Nephron progenitor cell (in vitro differentiated cells): ENCODE measurements around the gene MYO18B.
A peak's percentile ranks its signal among the peaks of the same experiment; 100 is the strongest.

Experiments used
- DNase-seq: peaks from one replicate; pipeline ENCODE4 v3.0.0; 2021
- H3K27ac Mint-ChIP-seq: 2 replicates; pipeline ENCODE4 v1.8.0; 2021; ENCODE audit warnings: mild to moderate bottlenecking, moderate library complexity, mixed read lengths
- H3K27me3 Mint-ChIP-seq: 2 replicates; pipeline ENCODE4 v1.8.0; 2021; ENCODE audit warnings: mild to moderate bottlenecking, low read depth, mixed read lengths; ENCODE audit not compliant: poor library complexity
- H3K36me3 Mint-ChIP-seq: 2 replicates; pipeline ENCODE4 v1.8.0; 2021; ENCODE audit warnings: low read depth, mixed read lengths
- H3K4me1 Mint-ChIP-seq: 2 replicates; pipeline ENCODE4 v1.8.0; 2021; ENCODE audit warnings: mixed read lengths
- H3K4me3 Mint-ChIP-seq: 2 replicates; pipeline ENCODE4 v1.8.0; 2021; ENCODE audit warnings: mild to moderate bottlenecking, moderate library complexity, mixed read lengths
- H3K9me3 Mint-ChIP-seq: 2 replicates; pipeline ENCODE4 v1.8.0; 2021; ENCODE audit warnings: mild to moderate bottlenecking, moderate library complexity, mixed read lengths
- TF ChIP-seq, protein P1 (sequence below): fragments of 200-600 bp; sonication (generic); IDR thresholded peaks from 2 replicates; pipeline ENCODE4 v1.5.0; 2021; ENCODE audit warnings: antibody characterized with exemption

The MYO18B gene

DNA sequence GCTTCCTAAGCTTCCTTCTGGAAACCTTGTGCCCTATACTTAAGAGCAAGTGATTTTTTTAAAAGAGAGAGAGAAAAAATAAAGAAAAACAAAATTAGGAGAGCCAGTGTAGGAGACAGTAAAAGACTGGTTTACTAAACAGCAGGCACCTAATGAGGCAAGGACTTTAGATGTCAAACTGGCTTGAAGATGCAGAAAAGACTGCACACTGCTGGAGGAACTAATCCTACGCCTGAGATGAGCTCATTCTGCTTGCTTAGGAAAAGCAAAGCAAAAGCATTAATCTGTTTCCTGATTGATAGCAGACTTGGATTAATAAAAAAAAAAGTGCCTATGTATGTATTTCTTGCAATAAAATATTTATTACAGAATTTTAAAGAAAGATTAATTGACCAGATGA is 313.7 kb downstream of the MYO18B start:
- no peaks in the 10 kb centered on the region for H3K27me3 Mint-ChIP-seq
- no peak overlapping the region for H3K27ac Mint-ChIP-seq
- DNase-seq: no peak
- peaks cover 59% of the 10 kb centered on the region for H3K4me1 Mint-ChIP-seq
- TF ChIP-seq, protein P1, sequence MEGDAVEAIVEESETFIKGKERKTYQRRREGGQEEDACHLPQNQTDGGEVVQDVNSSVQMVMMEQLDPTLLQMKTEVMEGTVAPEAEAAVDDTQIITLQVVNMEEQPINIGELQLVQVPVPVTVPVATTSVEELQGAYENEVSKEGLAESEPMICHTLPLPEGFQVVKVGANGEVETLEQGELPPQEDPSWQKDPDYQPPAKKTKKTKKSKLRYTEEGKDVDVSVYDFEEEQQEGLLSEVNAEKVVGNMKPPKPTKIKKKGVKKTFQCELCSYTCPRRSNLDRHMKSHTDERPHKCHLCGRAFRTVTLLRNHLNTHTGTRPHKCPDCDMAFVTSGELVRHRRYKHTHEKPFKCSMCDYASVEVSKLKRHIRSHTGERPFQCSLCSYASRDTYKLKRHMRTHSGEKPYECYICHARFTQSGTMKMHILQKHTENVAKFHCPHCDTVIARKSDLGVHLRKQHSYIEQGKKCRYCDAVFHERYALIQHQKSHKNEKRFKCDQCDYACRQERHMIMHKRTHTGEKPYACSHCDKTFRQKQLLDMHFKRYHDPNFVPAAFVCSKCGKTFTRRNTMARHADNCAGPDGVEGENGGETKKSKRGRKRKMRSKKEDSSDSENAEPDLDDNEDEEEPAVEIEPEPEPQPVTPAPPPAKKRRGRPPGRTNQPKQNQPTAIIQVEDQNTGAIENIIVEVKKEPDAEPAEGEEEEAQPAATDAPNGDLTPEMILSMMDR: no peak
- no peak overlapping the region for H3K4me3 Mint-ChIP-seq
- H3K9me3 Mint-ChIP-seq: peaks cover 4% of the 10 kb centered on the region
- no peaks in the 10 kb centered on the region for H3K36me3 Mint-ChIP-seq

DNA sequence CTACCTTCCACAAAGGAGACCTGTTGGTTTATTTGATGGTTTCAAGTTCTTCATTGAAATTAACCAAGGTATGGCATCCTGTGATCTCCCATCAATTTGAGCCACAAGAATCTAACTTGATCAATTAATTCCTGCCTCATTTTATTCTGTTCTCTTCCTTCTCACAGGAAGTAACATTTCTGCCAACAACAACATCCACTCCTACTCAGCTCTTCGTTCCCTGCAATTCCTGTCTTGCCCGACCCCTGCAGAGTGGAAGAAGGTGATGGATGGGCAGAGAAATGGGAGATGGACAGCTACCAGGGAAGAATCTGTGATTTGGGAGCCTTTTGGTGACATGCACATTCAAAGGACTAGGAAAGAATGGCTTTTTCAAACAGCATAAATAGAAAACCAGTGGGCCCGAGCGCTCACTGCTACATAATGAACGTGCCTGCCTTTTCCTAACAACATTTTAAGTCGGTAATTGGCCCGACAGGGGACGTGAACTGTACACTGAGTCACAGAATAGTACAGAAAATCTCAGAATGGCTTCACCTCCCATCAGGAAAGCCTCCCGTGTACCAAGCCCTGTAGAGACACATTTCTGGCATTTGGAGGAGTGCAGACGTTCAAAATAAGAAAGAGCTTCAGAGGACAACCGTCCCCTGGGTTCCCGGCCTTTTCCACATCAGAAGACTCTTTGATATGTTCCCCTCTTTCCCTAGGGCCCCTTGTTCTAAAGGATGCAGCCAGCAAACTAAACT is 314.6 kb downstream of the MYO18B start:
- no peak overlapping the region for H3K27ac Mint-ChIP-seq
- TF ChIP-seq, protein P1: no peak
- H3K4me3 Mint-ChIP-seq: no peak overlapping the region
- H3K36me3 Mint-ChIP-seq: no peaks in the 10 kb centered on the region
- no peak for DNase-seq
- peaks cover 4% of the 10 kb centered on the region for H3K9me3 Mint-ChIP-seq
- H3K4me1 Mint-ChIP-seq: peaks cover 68% of the 10 kb centered on the region
- H3K27me3 Mint-ChIP-seq: peaks cover 4% of the 10 kb centered on the region

DNA sequence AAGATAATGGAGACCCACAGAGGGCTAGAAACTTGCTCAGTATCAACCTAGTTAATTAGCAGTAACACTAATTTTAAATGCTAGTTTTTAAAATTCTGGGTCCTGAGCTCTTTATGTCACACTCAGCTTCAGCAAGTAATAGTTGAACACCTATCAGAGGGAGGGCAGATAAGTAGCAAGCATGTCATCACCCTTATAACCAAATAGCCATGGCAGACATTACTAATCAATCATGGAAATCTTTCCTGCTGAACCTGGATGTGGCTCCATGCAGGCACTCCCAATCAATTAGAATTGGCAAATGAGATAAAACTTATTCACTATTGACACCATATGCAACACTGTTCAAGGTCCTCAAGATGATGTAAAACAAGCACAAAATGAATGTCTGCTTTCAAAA is 315.7 kb downstream of the MYO18B start:
- DNase-seq: no peak
- peaks cover 4% of the 10 kb centered on the region for H3K27me3 Mint-ChIP-seq
- no peak overlapping the region for H3K4me3 Mint-ChIP-seq
- H3K9me3 Mint-ChIP-seq: peaks cover 4% of the 10 kb centered on the region
- TF ChIP-seq, protein P1: no peak
- no peaks in the 10 kb centered on the region for H3K36me3 Mint-ChIP-seq
- H3K4me1 Mint-ChIP-seq: peaks cover 68% of the 10 kb centered on the region
- no peak overlapping the region for H3K27ac Mint-ChIP-seq

DNA sequence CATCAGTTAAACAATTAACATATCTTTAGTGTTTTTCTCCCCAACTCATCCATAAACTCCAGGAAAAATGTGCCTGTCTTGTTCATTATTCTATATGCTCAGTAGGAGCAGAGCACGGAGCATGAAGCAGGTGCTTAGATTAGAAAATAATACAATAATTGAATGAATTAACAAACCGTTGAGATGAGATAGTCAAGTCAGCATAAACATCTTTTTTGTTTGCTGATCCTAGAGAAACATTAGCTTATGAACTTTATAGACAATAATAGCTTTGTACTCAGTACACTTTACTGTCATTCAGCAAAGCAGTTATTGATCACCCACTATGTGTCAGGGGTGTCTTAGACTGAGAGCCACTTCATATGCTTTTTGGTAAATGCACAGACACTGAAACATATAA is 322.1 kb downstream of the MYO18B start:
- Mint-ChIP-seq H3K4me3 (no peak overlapping the region), H3K27ac (no peak overlapping the region), H3K27me3 (peaks cover 7% of the 10 kb centered on the region), H3K9me3 (no peaks in the 10 kb centered on the region), H3K36me3 (no peaks in the 10 kb centered on the region), H3K4me1 (peaks cover 70% of the 10 kb centered on the region)
- TF ChIP-seq, protein P1: no peak
- no peak for DNase-seq

DNA sequence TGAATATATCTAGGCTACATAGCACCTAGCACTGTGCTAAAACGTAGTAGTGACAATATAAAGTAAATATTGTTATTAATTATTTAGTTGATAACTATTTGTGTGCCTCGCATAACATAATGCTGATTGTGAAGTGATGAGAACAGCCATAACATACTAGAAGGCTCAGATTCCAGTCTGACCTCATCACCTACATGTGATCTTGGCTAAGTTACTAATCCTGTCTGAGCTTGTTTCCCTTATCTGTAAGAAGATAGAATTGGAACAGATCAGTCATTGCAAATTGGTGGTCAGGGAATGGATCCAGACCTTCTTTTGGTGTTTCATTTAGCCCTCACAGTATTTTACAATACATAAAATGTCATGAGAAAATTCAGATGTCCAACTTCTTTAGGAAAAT is 323.9 kb downstream of the MYO18B start:
- H3K9me3 Mint-ChIP-seq: peaks cover 7% of the 10 kb centered on the region
- H3K27me3 Mint-ChIP-seq: peaks cover 7% of the 10 kb centered on the region
- peak overlapping the region; percentile 54 for H3K4me3 Mint-ChIP-seq
- TF ChIP-seq, protein P1: no peak
- peak overlapping the region; percentile 98 for H3K27ac Mint-ChIP-seq
- H3K4me1 Mint-ChIP-seq: peaks cover 72% of the 10 kb centered on the region
- no peak for DNase-seq
- H3K36me3 Mint-ChIP-seq: peaks cover 3% of the 10 kb centered on the region

DNA sequence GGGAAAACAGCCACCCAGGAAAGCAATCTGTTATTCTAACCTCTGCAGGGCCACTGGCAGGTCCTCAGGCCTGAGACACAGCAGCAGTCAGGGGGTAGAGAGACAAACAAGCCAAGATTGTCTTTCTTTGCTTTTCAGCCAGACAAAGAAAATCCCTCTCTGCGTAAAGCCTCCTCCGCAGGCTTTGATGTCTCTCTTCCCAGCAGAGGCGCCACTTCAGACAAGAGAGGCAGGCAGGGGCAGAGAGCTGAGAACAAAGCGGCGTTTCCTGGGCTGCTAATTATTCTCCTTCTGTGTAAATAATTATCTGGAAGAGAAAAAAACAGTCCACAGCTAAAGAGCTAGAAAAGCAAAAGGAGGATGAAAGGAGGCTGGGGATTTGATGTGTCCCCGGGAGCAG is 324.5 kb downstream of the MYO18B start:
- Mint-ChIP-seq H3K36me3 (peaks cover 5% of the 10 kb centered on the region), H3K4me3 (peak overlapping the region; percentile 54), H3K27ac (peak overlapping the region; percentile 98), H3K27me3 (peaks cover 3% of the 10 kb centered on the region), H3K9me3 (peaks cover 10% of the 10 kb centered on the region), H3K4me1 (peaks cover 67% of the 10 kb centered on the region)
- TF ChIP-seq, protein P1: no peak
- DNase-seq: peak; percentile 37
